H9 (cell line): ENCODE measurements around the gene TMEM186. TPM values are rescaled to one million over a fixed set of nuclear protein-coding genes. Genes with fewer than 3 reads are reported as not detected.

ENCODE experiments used
- DNase-seq: peaks from one replicate; pipeline ENCODE4 v3.0.0-alpha.2; 2017
- H2AFZ ChIP-seq: one replicate; pipeline ENCODE4 v1.6.1; 2013; ENCODE audit warnings: mild to moderate bottlenecking, low read length, control low read depth, moderate library complexity
- H2AK5ac ChIP-seq: 2 replicates; pipeline ENCODE4 v1.6.1; 2013; ENCODE audit warnings: low read length, control low read depth, mixed read lengths; ENCODE audit not compliant: insufficient read length
- H2BK120ac ChIP-seq: one replicate; pipeline ENCODE4 v1.6.1; 2013; ENCODE audit warnings: low read depth, mild to moderate bottlenecking, low read length, control low read depth, inconsistent platforms; ENCODE audit not compliant: poor library complexity, severe bottlenecking
- H2BK12ac ChIP-seq: 2 replicates; pipeline ENCODE4 v1.6.1; 2013; ENCODE audit warnings: low read length, control low read depth, mixed read lengths, low read depth; ENCODE audit not compliant: insufficient read length
- H2BK15ac ChIP-seq: 2 replicates; pipeline ENCODE4 v1.6.1; 2013; ENCODE audit warnings: low read depth, low read length, control low read depth
- H2BK20ac ChIP-seq: one replicate; pipeline ENCODE4 v1.6.1; 2013; ENCODE audit warnings: low read depth, mild to moderate bottlenecking, low read length, control low read depth, inconsistent platforms; ENCODE audit not compliant: poor library complexity, severe bottlenecking
- H2BK5ac ChIP-seq: 2 replicates; pipeline ENCODE4 v1.6.1; 2013; ENCODE audit warnings: low read length, control low read depth, mixed read lengths; ENCODE audit not compliant: insufficient read length
- H3K14ac ChIP-seq: 2 replicates; pipeline ENCODE4 v1.6.1; 2013; ENCODE audit warnings: low read length, control low read depth; ENCODE audit not compliant: insufficient read depth
- H3K18ac ChIP-seq: 2 replicates; pipeline ENCODE4 v1.6.1; 2013; ENCODE audit warnings: low read depth, mild to moderate bottlenecking, mixed read lengths, low read length, control low read depth; ENCODE audit not compliant: insufficient read length
- H3K23ac ChIP-seq: 2 replicates; pipeline ENCODE4 v1.6.1; 2013; ENCODE audit warnings: low read length, control low read depth, mixed read lengths, low read depth; ENCODE audit not compliant: insufficient read length
- H3K23me2 ChIP-seq: 2 replicates; pipeline ENCODE4 v1.6.1; 2013; ENCODE audit warnings: low read depth, mild to moderate bottlenecking, mixed read lengths, low read length, control low read depth; ENCODE audit not compliant: insufficient read length, poor library complexity, severe bottlenecking
- H3K27ac ChIP-seq: 2 replicates; pipeline ENCODE4 v1.5.1; 2013; ENCODE audit warnings: low read length, control low read depth, mixed read lengths, low read depth; ENCODE audit not compliant: insufficient read length
- H3K27me3 ChIP-seq: 2 replicates; pipeline ENCODE4 v1.6.1; 2013; ENCODE audit warnings: low read length, control low read depth, inconsistent platforms; ENCODE audit not compliant: insufficient read depth
- H3K4ac ChIP-seq: 2 replicates; pipeline ENCODE4 v1.6.1; 2013; ENCODE audit warnings: low read depth, mild to moderate bottlenecking, control low read depth, inconsistent platforms, low read length, moderate library complexity
- H3K4me1 ChIP-seq: 2 replicates; pipeline ENCODE4 v1.6.1; 2013; ENCODE audit warnings: low read length, control low read depth, inconsistent platforms; ENCODE audit not compliant: insufficient read depth
- H3K4me2 ChIP-seq: 2 replicates; pipeline ENCODE4 v1.6.1; 2013; ENCODE audit warnings: low read length, control low read depth, mixed read lengths; ENCODE audit not compliant: insufficient read length, insufficient read depth
- H3K56ac ChIP-seq: 2 replicates; pipeline ENCODE4 v1.6.1; 2013; ENCODE audit warnings: low read depth, mild to moderate bottlenecking, mixed read lengths, low read length, control low read depth; ENCODE audit not compliant: insufficient read length
- H3K79me1 ChIP-seq: 2 replicates; pipeline ENCODE4 v1.6.1; 2013; ENCODE audit warnings: low read depth, mild to moderate bottlenecking, moderate library complexity, low read length, control low read depth, inconsistent platforms; ENCODE audit not compliant: insufficient read depth, poor library complexity, severe bottlenecking
- H3K79me2 ChIP-seq: 2 replicates; pipeline ENCODE4 v1.6.1; 2013; ENCODE audit warnings: low read length, control low read depth, inconsistent platforms; ENCODE audit not compliant: insufficient read depth
- H3K9ac ChIP-seq: 2 replicates; pipeline ENCODE4 v1.6.1; 2013; ENCODE audit warnings: low read length, control low read depth, mixed read lengths; ENCODE audit not compliant: insufficient read length; ENCODE audit errors: extremely low read depth
- H3K9me3 ChIP-seq: one replicate; pipeline ENCODE4 v1.6.1; 2013; ENCODE audit warnings: low read depth, low read length, inconsistent platforms; ENCODE audit not compliant: control insufficient read depth
- H3T11ph ChIP-seq: one replicate; pipeline ENCODE4 v1.6.1; 2013; ENCODE audit warnings: mild to moderate bottlenecking, low read length, control low read depth, inconsistent platforms
- H4K20me1 ChIP-seq: one replicate; pipeline ENCODE4 v1.6.1; 2013; ENCODE audit not compliant: control insufficient read depth, insufficient read length, insufficient read depth
- H4K5ac ChIP-seq: 2 replicates; pipeline ENCODE4 v1.6.1; 2013; ENCODE audit warnings: low read depth, mild to moderate bottlenecking, mixed read lengths, low read length, control low read depth; ENCODE audit not compliant: insufficient read length
- H4K8ac ChIP-seq: replicated peaks from 2 replicates; pipeline ENCODE4 v1.6.1; 2013; ENCODE audit warnings: low read length, control low read depth, mixed read lengths, low read depth; ENCODE audit not compliant: insufficient read length
- H4K91ac ChIP-seq: 2 replicates; pipeline ENCODE4 v1.6.1; 2013; ENCODE audit warnings: low read depth, mild to moderate bottlenecking, moderate library complexity, mixed read lengths, low read length, control low read depth; ENCODE audit not compliant: insufficient read length
- H3K27ac Mint-ChIP-seq, 3 experiments: 2 replicates in 2 of 3; 3 replicates in 1 of 3; pipeline ENCODE4 v1.8.0; 2020 to 2021; ENCODE audit warnings: mixed read lengths in 3 of 3, mild to moderate bottlenecking in 1 of 3, moderate library complexity in 1 of 3
- H3K27me3 Mint-ChIP-seq: 2 replicates; pipeline ENCODE4 v1.8.0; 2021; ENCODE audit warnings: low read depth, mild to moderate bottlenecking, moderate library complexity, mixed read lengths
- H3K36me3 Mint-ChIP-seq, 3 experiments: 2 replicates in 2 of 3; 3 replicates in 1 of 3; pipeline ENCODE4 v1.8.0; 2020 to 2021; ENCODE audit warnings: low read depth in 3 of 3, mixed read lengths in 3 of 3; ENCODE audit not compliant: insufficient read depth in 1 of 3
- H3K4me1 Mint-ChIP-seq, 2 experiments: 2 replicates each; pipeline ENCODE4 v1.8.0; 2020; ENCODE audit warnings: mixed read lengths in 2 of 2
- H3K4me3 Mint-ChIP-seq, 2 experiments: 2 replicates in 1 of 2; 3 replicates in 1 of 2; pipeline ENCODE4 v1.8.0; 2020 to 2021; ENCODE audit warnings: mild to moderate bottlenecking in 2 of 2, mixed read lengths in 2 of 2, moderate library complexity in 1 of 2
- H3K9me3 Mint-ChIP-seq, 2 experiments: 2 replicates in 1 of 2; 3 replicates in 1 of 2; pipeline ENCODE4 v1.8.0; 2020; ENCODE audit warnings: mild to moderate bottlenecking in 2 of 2, mixed read lengths in 2 of 2, moderate library complexity in 1 of 2
- WGBS: extraction: QIAGEN DNeasy Blood & Tissue Kit; methylation state at CpG from one replicate; pipeline ENCODE4 v1.1.7; 2013; ENCODE audit warnings: missing lambda C conversion rate, low lambda C conversion rate, mixed read lengths; ENCODE audit not compliant: insufficient read length; ENCODE audit errors: extremely low coverage; 5-methylcytosine and 5-hydroxymethylcytosine counted together
- total RNA-seq: library from RNA; stranded (reverse); gene quantifications from 2 replicates; pipeline ENCODE4 v1.2.1, GENCODE V29; 2021
- TF ChIP-seq, protein P1 (sequence below): fragments of 200-600 bp; sonication (generic); conservative IDR thresholded peaks from 3 replicates; pipeline ENCODE4 v1.8.0; 2021; ENCODE audit warnings: antibody characterized with exemption, mild to moderate bottlenecking

The TMEM186 gene
- total RNA-seq, 1 experiment from 2014 or later: 9.6 TPM

DNA sequence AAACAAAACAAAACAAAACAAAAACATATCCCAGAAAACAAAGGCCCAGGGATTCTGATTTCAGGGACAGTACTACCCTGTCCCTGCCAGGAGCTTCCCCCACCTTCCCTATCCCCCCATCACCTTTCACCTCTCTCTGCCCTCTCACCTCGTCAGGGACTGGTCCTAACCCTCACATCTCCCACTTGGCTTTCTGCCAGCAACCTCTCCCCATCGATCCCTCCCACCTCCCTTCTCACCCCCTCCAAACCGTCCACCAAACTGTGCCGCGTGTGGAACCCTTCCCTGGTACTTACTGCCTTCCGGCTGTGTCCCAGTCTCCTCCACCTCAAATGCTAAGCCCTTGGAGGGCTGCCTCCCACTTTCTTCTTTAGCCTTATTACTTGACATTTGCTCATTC, 36.4 kb downstream of the TMEM186 start:
- DNase-seq: no peak
- Histone ChIP-seq H3K27me3 (no peaks in the 10 kb centered on the region), H3K18ac (no peak overlapping the region), H3K4me1 (no peaks in the 10 kb centered on the region), H3K79me1 (no peaks in the 10 kb centered on the region), H3K23ac (no peak overlapping the region), H2AFZ (no peak overlapping the region), H3K4ac (no peak overlapping the region), H4K5ac (no peak overlapping the region), H3K9ac (no peak overlapping the region), H2BK120ac (no peak overlapping the region), H3T11ph (no peak overlapping the region), H4K8ac (no peak overlapping the region), H3K23me2 (no peaks in the 10 kb centered on the region), H2AK5ac (no peak overlapping the region), H2BK12ac (no peak overlapping the region), H3K14ac (no peak overlapping the region), H4K20me1 (no peaks in the 10 kb centered on the region), H3K56ac (no peak overlapping the region), H2BK5ac (no peak overlapping the region), H3K79me2 (no peaks in the 10 kb centered on the region), H4K91ac (no peak overlapping the region), H3K27ac (no peak overlapping the region), H2BK20ac (no peak overlapping the region), H2BK15ac (no peak overlapping the region), H3K4me2 (no peak overlapping the region), H3K9me3 (no peaks in the 10 kb centered on the region)
- H3K27ac Mint-ChIP-seq: no peak overlapping the region
- no peaks in the 10 kb centered on the region; the same call in 1 of the 2 replicates for H3K27me3 Mint-ChIP-seq
- WGBS: no CpG with 5 or more reads among the region's 6 CpGs
- H3K4me3 Mint-ChIP-seq: no peak overlapping the region
- peaks cover 13 to 23% of the 10 kb centered on the region in 2 experiments for H3K4me1 Mint-ChIP-seq
- TF ChIP-seq, protein P1, sequence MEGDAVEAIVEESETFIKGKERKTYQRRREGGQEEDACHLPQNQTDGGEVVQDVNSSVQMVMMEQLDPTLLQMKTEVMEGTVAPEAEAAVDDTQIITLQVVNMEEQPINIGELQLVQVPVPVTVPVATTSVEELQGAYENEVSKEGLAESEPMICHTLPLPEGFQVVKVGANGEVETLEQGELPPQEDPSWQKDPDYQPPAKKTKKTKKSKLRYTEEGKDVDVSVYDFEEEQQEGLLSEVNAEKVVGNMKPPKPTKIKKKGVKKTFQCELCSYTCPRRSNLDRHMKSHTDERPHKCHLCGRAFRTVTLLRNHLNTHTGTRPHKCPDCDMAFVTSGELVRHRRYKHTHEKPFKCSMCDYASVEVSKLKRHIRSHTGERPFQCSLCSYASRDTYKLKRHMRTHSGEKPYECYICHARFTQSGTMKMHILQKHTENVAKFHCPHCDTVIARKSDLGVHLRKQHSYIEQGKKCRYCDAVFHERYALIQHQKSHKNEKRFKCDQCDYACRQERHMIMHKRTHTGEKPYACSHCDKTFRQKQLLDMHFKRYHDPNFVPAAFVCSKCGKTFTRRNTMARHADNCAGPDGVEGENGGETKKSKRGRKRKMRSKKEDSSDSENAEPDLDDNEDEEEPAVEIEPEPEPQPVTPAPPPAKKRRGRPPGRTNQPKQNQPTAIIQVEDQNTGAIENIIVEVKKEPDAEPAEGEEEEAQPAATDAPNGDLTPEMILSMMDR: no peak
- no peaks in the 10 kb centered on the region; a peak in 1 of 7 replicates for H3K36me3 Mint-ChIP-seq
- no peaks in the 10 kb centered on the region for H3K9me3 Mint-ChIP-seq
